K562 (cell line): ENCODE measurements around the gene EHD2. TPM values are rescaled to one million over a fixed set of nuclear protein-coding genes. Genes with fewer than 3 reads are reported as not detected.

ENCODE experiments used
- KDM2B ChIP-seq: fragments of 250-450 bp; sonication (Bioruptor Pico); IDR thresholded peaks from 2 replicates; pipeline ENCODE4 v1.8.0; 2021; ENCODE audit warnings: mild to moderate bottlenecking, moderate library complexity
- KDM5B ChIP-seq: fragments of 200-600 bp; sonication (generic); IDR thresholded peaks from 2 replicates; pipeline ENCODE4 v1.6.1; 2012; ENCODE audit warnings: low read depth, mild to moderate bottlenecking, moderate library complexity, low read length, control low read depth, inconsistent platforms; ENCODE audit not compliant: insufficient replicate concordance
- MCM7 ChIP-seq, 2 experiments: fragments of 450-650 bp; IDR thresholded peaks; 2 replicates each; pipeline ENCODE4 v1.6.1; 2016 to 2018
- NR2C2 ChIP-seq, 2 experiments: fragments of 200-800 bp in 1 of 2; sonication (Bioruptor generic) in 1 of 2; sonication (generic) in 1 of 2; formaldehyde crosslinking in 1 of 2; IDR thresholded peaks; 2 replicates each; pipeline versions ENCODE4 v1.6.1 to v1.8.0; 2016 to 2022; ENCODE audit warnings: mild to moderate bottlenecking in 1 of 2, missing compliant biosample characterization in 1 of 2, missing genetic modification characterization in 1 of 2, missing genetic modification reagents in 1 of 2
- PHF8 ChIP-seq: fragments of 200-600 bp; sonication (generic); IDR thresholded peaks from 2 replicates; pipeline ENCODE4 v1.6.1; 2012; ENCODE audit warnings: mixed run types, mild to moderate bottlenecking, inconsistent platforms, low read length, moderate library complexity, borderline replicate concordance
- RBFOX2 ChIP-seq: fragments of 200-400 bp; formaldehyde crosslinking; IDR thresholded peaks from 2 replicates; pipeline ENCODE4 v1.6.1; 2017; ENCODE audit warnings: low read depth, mild to moderate bottlenecking, low read length, moderate library complexity
- SAFB ChIP-seq: fragments of 200-400 bp; formaldehyde crosslinking; IDR thresholded peaks from 2 replicates; pipeline ENCODE4 v1.6.1; 2017; ENCODE audit warnings: low read depth, low read length, borderline replicate concordance
- SMARCC2 ChIP-seq: fragments of 450-650 bp; IDR thresholded peaks from 2 replicates; pipeline ENCODE4 v1.6.1; 2017; ENCODE audit warnings: antibody characterized with exemption, moderate library complexity, mild to moderate bottlenecking, low read depth
- SRSF1 ChIP-seq: fragments of 200-400 bp; formaldehyde crosslinking; IDR thresholded peaks from 2 replicates; pipeline ENCODE4 v1.6.1; 2017; ENCODE audit warnings: mild to moderate bottlenecking, low read depth, low read length, moderate library complexity
- SRSF7 ChIP-seq: fragments of 200-400 bp; formaldehyde crosslinking; optimal IDR thresholded peaks from 2 replicates; pipeline ENCODE3; 2017; ENCODE audit warnings: mild to moderate bottlenecking, low read depth, low read length
- ZBTB7A ChIP-seq: IDR thresholded peaks from 2 replicates; pipeline ENCODE4 v1.6.1; 2011; ENCODE audit warnings: low read depth, mild to moderate bottlenecking, low read length, moderate library complexity, borderline replicate concordance; ENCODE audit not compliant: control insufficient read depth
- ZFPM2 ChIP-seq: fragments of 250-450 bp; sonication (Bioruptor Pico); IDR thresholded peaks from 2 replicates; pipeline ENCODE4 v1.5.1; 2022; ENCODE audit warnings: mild to moderate bottlenecking
- ZNF174 ChIP-seq: fragments of 250-450 bp; sonication (Bioruptor Pico); IDR thresholded peaks from 2 replicates; pipeline ENCODE4 v1.4.0; 2020; ENCODE audit warnings: mild to moderate bottlenecking
- ZNF445 ChIP-seq: fragments of 250-450 bp; sonication (Bioruptor Pico); IDR thresholded peaks from 2 replicates; pipeline ENCODE4 v1.4.0; 2020; ENCODE audit warnings: low read depth, mild to moderate bottlenecking, moderate library complexity
- ZNF764 ChIP-seq: fragments of 250-450 bp; sonication (Bioruptor Pico); IDR thresholded peaks from 2 replicates; pipeline ENCODE4 v1.4.0; 2020; ENCODE audit warnings: low read depth, mild to moderate bottlenecking, moderate library complexity
- ZSCAN29 ChIP-seq: fragments of 450-650 bp; IDR thresholded peaks from 2 replicates; pipeline ENCODE4 v1.6.1; 2017
- polyA plus RNA-seq, 8 experiments: library from polyadenylated mRNA; depleted of rRNA in 4 of 8; stranded (reverse) in 5 of 8; unstranded in 3 of 8; fragments of >200 nt; fragmentation: Nextera tagmentation in 2 of 8; fragmentation: Illumina TruSeq in 1 of 8; extraction: Ambion mirVana in 2 of 8; extraction: Trizol in 1 of 8; gene quantifications; 2 replicates each; pipeline versions ENCODE4 v1.2.1 to v1.2.3, GENCODE V29; 2011 to 2014; ENCODE audit warnings: inconsistent platforms in 1 of 8, missing spikeins in 1 of 8
- total RNA-seq, 7 experiments: library from RNA; depleted of rRNA in 6 of 7; stranded (reverse); fragments of >200 nt in 6 of 7; fragmentation: Illumina TruSeq in 2 of 7; extraction: Trizol in 2 of 7; gene quantifications; 2 replicates each; pipeline versions ENCODE4 v1.2.1 to v1.2.3, GENCODE V29; 2011 to 2021; ENCODE audit warnings: low replicate concordance in 1 of 7
- TF ChIP-seq, protein P1 (sequence below): fragments of 150-350 bp; IDR thresholded peaks from 2 replicates; pipeline ENCODE4 v1.6.1; 2014; ENCODE audit warnings: low read depth, mild to moderate bottlenecking, low read length, borderline replicate concordance
- TF ChIP-seq, protein P2 (sequence below): fragments of 250-450 bp; sonication (Bioruptor Pico); IDR thresholded peaks from 2 replicates; pipeline ENCODE4 v1.8.0; 2022; ENCODE audit warnings: moderate library complexity, mild to moderate bottlenecking, inconsistent platforms
- TF ChIP-seq, protein P3 (sequence below): IDR thresholded peaks from 2 replicates; pipeline ENCODE4 v1.6.1; 2011; ENCODE audit not compliant: insufficient read length; ENCODE audit errors: extremely low read depth
- TF ChIP-seq, protein P4 (sequence below): fragments of 450-650 bp; IDR thresholded peaks from 2 replicates; pipeline ENCODE4 v1.6.1; 2016
- TF ChIP-seq, protein P5 (sequence below): fragments of 250-450 bp; sonication (Bioruptor Pico); IDR thresholded peaks from 2 replicates; pipeline ENCODE4 v1.8.0; 2021; ENCODE audit warnings: borderline replicate concordance, mild to moderate bottlenecking, moderate library complexity; ENCODE audit not compliant: poor library complexity, severe bottlenecking

Gene EHD2
- total and polyA plus RNA-seq, 9 of the 15 experiments (the other 6 are each of a cell fraction or from before 2014, with no cell fraction given): 1.7 to 32.2 (median 3.0) TPM

DNA sequence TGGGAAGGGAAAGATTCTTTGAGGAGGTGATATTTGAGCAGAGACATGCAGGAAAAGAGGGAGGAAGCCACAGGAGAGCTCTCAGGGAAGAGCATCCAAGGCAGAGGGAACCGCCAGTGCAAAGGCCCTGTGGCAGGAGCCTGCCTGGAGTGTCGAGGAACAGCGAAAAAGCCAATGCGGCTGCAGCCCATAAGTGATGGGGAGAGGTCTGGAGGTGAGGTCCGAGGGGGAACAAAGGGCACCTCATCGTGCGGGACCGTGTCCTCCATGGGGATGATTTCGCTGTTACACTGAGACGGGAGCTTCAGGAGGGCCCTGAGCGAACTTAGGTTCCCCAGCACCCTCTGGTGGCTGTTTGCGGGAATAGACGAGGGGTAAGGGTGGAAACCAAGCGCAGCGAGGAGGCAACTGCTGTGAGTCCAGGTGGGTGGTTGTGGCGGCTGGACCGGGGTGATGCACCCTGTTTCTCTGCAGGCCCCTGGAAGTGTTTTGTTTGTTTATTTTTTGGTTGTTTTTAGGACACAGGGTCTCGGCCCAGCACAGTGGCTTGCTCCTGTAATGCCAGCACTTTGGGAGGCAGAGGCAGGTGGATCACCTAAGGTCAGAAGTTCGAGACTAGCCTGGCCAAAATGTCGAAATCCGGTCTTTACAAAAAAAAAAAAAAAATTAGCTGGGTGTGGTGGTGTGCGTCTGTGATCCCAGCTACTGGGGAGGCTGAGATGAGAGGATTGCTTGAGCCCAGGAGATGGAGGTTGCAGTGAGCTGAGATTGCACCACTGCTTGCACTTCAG is 5.9 kb upstream of the EHD2 start (continued):
- TF ChIP-seq, protein P1, sequence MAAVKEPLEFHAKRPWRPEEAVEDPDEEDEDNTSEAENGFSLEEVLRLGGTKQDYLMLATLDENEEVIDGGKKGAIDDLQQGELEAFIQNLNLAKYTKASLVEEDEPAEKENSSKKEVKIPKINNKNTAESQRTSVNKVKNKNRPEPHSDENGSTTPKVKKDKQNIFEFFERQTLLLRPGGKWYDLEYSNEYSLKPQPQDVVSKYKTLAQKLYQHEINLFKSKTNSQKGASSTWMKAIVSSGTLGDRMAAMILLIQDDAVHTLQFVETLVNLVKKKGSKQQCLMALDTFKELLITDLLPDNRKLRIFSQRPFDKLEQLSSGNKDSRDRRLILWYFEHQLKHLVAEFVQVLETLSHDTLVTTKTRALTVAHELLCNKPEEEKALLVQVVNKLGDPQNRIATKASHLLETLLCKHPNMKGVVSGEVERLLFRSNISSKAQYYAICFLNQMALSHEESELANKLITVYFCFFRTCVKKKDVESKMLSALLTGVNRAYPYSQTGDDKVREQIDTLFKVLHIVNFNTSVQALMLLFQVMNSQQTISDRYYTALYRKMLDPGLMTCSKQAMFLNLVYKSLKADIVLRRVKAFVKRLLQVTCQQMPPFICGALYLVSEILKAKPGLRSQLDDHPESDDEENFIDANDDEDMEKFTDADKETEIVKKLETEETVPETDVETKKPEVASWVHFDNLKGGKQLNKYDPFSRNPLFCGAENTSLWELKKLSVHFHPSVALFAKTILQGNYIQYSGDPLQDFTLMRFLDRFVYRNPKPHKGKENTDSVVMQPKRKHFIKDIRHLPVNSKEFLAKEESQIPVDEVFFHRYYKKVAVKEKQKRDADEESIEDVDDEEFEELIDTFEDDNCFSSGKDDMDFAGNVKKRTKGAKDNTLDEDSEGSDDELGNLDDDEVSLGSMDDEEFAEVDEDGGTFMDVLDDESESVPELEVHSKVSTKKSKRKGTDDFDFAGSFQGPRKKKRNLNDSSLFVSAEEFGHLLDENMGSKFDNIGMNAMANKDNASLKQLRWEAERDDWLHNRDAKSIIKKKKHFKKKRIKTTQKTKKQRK: no peak
- TF ChIP-seq ZSCAN29: no peak
- no peak for TF ChIP-seq SAFB
- TF ChIP-seq KDM2B: no peak
- TF ChIP-seq KDM5B: no peak
- TF ChIP-seq, protein P2, sequence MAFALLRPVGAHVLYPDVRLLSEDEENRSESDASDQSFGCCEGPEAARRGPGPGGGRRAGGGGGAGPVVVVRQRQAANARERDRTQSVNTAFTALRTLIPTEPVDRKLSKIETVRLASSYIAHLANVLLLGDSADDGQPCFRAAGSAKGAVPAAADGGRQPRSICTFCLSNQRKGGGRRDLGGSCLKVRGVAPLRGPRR (CRISPR knock-in tag): no peak
- TF ChIP-seq, protein P3, sequence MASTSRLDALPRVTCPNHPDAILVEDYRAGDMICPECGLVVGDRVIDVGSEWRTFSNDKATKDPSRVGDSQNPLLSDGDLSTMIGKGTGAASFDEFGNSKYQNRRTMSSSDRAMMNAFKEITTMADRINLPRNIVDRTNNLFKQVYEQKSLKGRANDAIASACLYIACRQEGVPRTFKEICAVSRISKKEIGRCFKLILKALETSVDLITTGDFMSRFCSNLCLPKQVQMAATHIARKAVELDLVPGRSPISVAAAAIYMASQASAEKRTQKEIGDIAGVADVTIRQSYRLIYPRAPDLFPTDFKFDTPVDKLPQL: no peak
- no peak for TF ChIP-seq ZNF764 (CRISPR knock-in tag)
- TF ChIP-seq ZFPM2 (CRISPR knock-in tag): no peak
- peak; percentile 47; the same call in 1 of the 2 replicates for TF ChIP-seq NR2C2 (CRISPR knock-in tag; IDR thresholded peaks at IDR 0.05)
- TF ChIP-seq NR2C2 (tag; IDR thresholded peaks at IDR 0.05): no peak
- no peak for TF ChIP-seq SRSF7
- TF ChIP-seq PHF8: no peak
- TF ChIP-seq ZNF445 (CRISPR knock-in tag): no peak
- TF ChIP-seq, protein P4, sequence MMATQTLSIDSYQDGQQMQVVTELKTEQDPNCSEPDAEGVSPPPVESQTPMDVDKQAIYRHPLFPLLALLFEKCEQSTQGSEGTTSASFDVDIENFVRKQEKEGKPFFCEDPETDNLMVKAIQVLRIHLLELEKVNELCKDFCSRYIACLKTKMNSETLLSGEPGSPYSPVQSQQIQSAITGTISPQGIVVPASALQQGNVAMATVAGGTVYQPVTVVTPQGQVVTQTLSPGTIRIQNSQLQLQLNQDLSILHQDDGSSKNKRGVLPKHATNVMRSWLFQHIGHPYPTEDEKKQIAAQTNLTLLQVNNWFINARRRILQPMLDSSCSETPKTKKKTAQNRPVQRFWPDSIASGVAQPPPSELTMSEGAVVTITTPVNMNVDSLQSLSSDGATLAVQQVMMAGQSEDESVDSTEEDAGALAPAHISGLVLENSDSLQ: no peak
- TF ChIP-seq SMARCC2: no peak
- TF ChIP-seq MCM7 (IDR thresholded peaks at IDR 0.05): no peak
- 0 out of 2 replicates have a peak, but pooled peaks have one; percentile 32 for TF ChIP-seq ZBTB7A
- TF ChIP-seq RBFOX2: no peak
- TF ChIP-seq ZNF174 (CRISPR knock-in tag): no peak
- no peak for TF ChIP-seq SRSF1
- TF ChIP-seq, protein P5, sequence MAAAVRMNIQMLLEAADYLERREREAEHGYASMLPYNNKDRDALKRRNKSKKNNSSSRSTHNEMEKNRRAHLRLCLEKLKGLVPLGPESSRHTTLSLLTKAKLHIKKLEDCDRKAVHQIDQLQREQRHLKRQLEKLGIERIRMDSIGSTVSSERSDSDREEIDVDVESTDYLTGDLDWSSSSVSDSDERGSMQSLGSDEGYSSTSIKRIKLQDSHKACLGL: no peak
